Measurements from ENCODE around the gene PTBP1. TPM values are rescaled to one million over a fixed set of nuclear protein-coding genes. Genes with fewer than 3 reads are reported as not detected.

Gene PTBP1
- total and polyA plus RNA-seq, 9 of the 15 experiments (the other 6 are each of a cell fraction or from before 2014, with no cell fraction given): 14.0 to 759 (median 234) TPM

- TF ChIP-seq ZNF644 (tag; IDR thresholded peaks at IDR 0.05; ENCODE audit: low read depth) (peak; percentile 23; the same call in 1 of the 2 replicates), SNRNP70 (optimal IDR thresholded peaks at IDR 0.05; ENCODE audit: low read depth, low read length) (no peak), ETS2 (tag; IDR thresholded peaks at IDR 0.05; ENCODE audit: borderline replicate concordance, poor library complexity, severe bottlenecking) (no peak), NFRKB (IDR thresholded peaks at IDR 0.05; ENCODE audit: low read depth) (peak; percentile 78; the same call in 1 of the 2 replicates), SMAD4 (CRISPR knock-in tag; conservative IDR thresholded peaks at IDR 0.05) (peak; percentile 31; the same call in 1 of the 2 replicates), NR2C1 (IDR thresholded peaks at IDR 0.05) (no peak), NR2C1 (tag; IDR thresholded peaks at IDR 0.05) (0 out of 2 replicates have a peak, but pooled peaks have one; percentile 27), ZBTB33 (CRISPR knock-in tag; IDR thresholded peaks at IDR 0.05) (peak; percentile 75; the same call in 1 of the 2 replicates), ERF (CRISPR knock-in tag; IDR thresholded peaks at IDR 0.05) (0 out of 2 replicates have a peak, but pooled peaks have one; percentile 62), ZFX (CRISPR knock-in tag; IDR thresholded peaks at IDR 0.05) (peak; percentile 36; the same call in 1 of the 2 replicates), HNRNPLL (IDR thresholded peaks at IDR 0.05; ENCODE audit: low read depth, low read length, poor library complexity, severe bottlenecking) (peak; percentile 23), TEAD2 (tag; IDR thresholded peaks at IDR 0.05) (peak; percentile 10; the same call in 1 of the 2 replicates), ZEB2 (IDR thresholded peaks at IDR 0.05) (no peak), ZNF23 (CRISPR knock-in tag; IDR thresholded peaks at IDR 0.05) (no peak), CREB3 (tag; conservative IDR thresholded peaks at IDR 0.05; ENCODE audit: low read depth) (peak; percentile 62), RBBP5 (IDR thresholded peaks at IDR 0.05; ENCODE audit: borderline replicate concordance, insufficient read depth, low read length, poor library complexity, severe bottlenecking) (peak; percentile 49), MTA3 (IDR thresholded peaks at IDR 0.05; ENCODE audit: borderline replicate concordance) (0 out of 2 replicates have a peak, but pooled peaks have one; percentile 35), BRD9 (IDR thresholded peaks at IDR 0.05; ENCODE audit: low read depth, partially characterized antibody) (peak; percentile 77), POLR2H (tag; IDR thresholded peaks at IDR 0.05; ENCODE audit: low read depth) (0 out of 2 replicates have a peak, but pooled peaks have one; percentile 52), ZNF384 (IDR thresholded peaks at IDR 0.05; ENCODE audit: low read depth, low read length) (peak; percentile 91), ZNF592 (IDR thresholded peaks at IDR 0.05) (peak; percentile 75)
These were observed 6.2 kb upstream of the PTBP1 start (continued) for GRCh38 chr19:791007-791566.

Data from K562 (cell line).